PC-9 (cell line): ENCODE measurements around the gene LIPG. TPM values are rescaled to one million over a fixed set of nuclear protein-coding genes. Genes with fewer than 3 reads are reported as not detected.
"Not testable (repeated sequence)": the region's sequence is repeated elsewhere in the genome, so short reads cannot be mapped to it uniquely, and the experiment has no call there.

Experiments used
- BruUV-seq: library from RNA; stranded (reverse); fragments of 400-500 nt; replicated peaks from 2 replicates; lab custom pipeline; 2021; lab: Mats Ljungman, UMichigan
- CTCF ChIA-PET: fragments of 300-600 bp; sonication (Branson Sonifier 250); formaldehyde crosslinking; loops from one replicate; lab custom pipeline; 2022; ENCODE audit warnings: antibody characterized with exemption; lab: Charles Lee
- POLR2A ChIA-PET: fragments of 300-600 bp; sonication (Branson Sonifier 250); formaldehyde crosslinking; loops from one replicate; lab custom pipeline; 2022; ENCODE audit warnings: antibody characterized with exemption; ENCODE audit not compliant: unreplicated experiment; lab: Charles Lee
- DNase-seq, 2 experiments: peaks; one replicate each; pipeline versions ENCODE4 v3.0.0 to v3.0.0-alpha.2; 2015 to 2022; ENCODE audit warnings: mixed read lengths in 1 of 2
- H2AFZ ChIP-seq: fragments of 200-600 bp; sonication (generic); 2 replicates; pipeline ENCODE4 v1.8.1; 2017; ENCODE audit warnings: antibody characterized with exemption
- H3F3A ChIP-seq: fragments of 200-600 bp; sonication (generic); 2 replicates; pipeline ENCODE4 v1.8.1; 2017; ENCODE audit warnings: antibody characterized with exemption, mild to moderate bottlenecking, low read depth; ENCODE audit not compliant: insufficient read depth
- H3K27ac ChIP-seq: fragments of 200-600 bp; sonication (generic); 2 replicates; pipeline ENCODE4 v1.6.1; 2016; ENCODE audit warnings: mixed run types
- H3K27me3 ChIP-seq: fragments of 200-600 bp; sonication (generic); 2 replicates; pipeline ENCODE4 v1.6.1; 2016; ENCODE audit warnings: low read depth, mixed run types; ENCODE audit not compliant: insufficient read depth
- H3K36me3 ChIP-seq: fragments of 200-600 bp; sonication (generic); 2 replicates; pipeline ENCODE4 v1.6.1; 2016; ENCODE audit warnings: low read depth, mixed run types
- H3K4me1 ChIP-seq: fragments of 200-600 bp; sonication (generic); replicated peaks from 2 replicates; pipeline ENCODE4 v1.6.1; 2016; ENCODE audit warnings: mixed run types; ENCODE audit not compliant: insufficient read depth
- H3K4me2 ChIP-seq: fragments of 200-600 bp; sonication (generic); 2 replicates; pipeline ENCODE4 v1.6.1; 2017; ENCODE audit warnings: mixed run types
- H3K4me3 ChIP-seq: fragments of 200-600 bp; sonication (generic); 2 replicates; pipeline ENCODE4 v1.6.1; 2016; ENCODE audit warnings: mixed run types
- H3K79me2 ChIP-seq: fragments of 200-600 bp; sonication (generic); 2 replicates; pipeline ENCODE4 v1.6.1; 2017; ENCODE audit warnings: low read depth, mixed run types
- H3K9me2 ChIP-seq: fragments of 200-600 bp; sonication (generic); 2 replicates; pipeline ENCODE4 v1.8.1; 2017; ENCODE audit warnings: mild to moderate bottlenecking; ENCODE audit not compliant: insufficient read depth
- H3K9me3 ChIP-seq: fragments of 200-600 bp; sonication (generic); 2 replicates; pipeline ENCODE4 v1.8.1; 2016; ENCODE audit warnings: low read depth; ENCODE audit not compliant: insufficient read depth
- H4K20me1 ChIP-seq: fragments of 200-600 bp; sonication (generic); 2 replicates; pipeline ENCODE4 v1.8.1; 2017; ENCODE audit not compliant: insufficient read depth
- CTCF ChIP-seq: fragments of 200-600 bp; sonication (generic); conservative IDR thresholded peaks from 2 replicates; pipeline ENCODE4 v1.6.1; 2017; ENCODE audit warnings: mixed run types, antibody characterized with exemption, mild to moderate bottlenecking, moderate library complexity
- EZH2 ChIP-seq: fragments of 200-600 bp; sonication (generic); IDR thresholded peaks from 2 replicates; pipeline ENCODE4 v1.8.0; 2017; ENCODE audit warnings: antibody characterized with exemption, low read depth
- intact Hi-C: fragments of 100-400 bp; cut with micrococcal nuclease; formaldehyde crosslinking; loops from one replicate; pipeline ENCODE4 v1.10.0; 2022; ENCODE audit not compliant: unreplicated experiment
- total RNA-seq: library from RNA; stranded (reverse); gene quantifications from 2 replicates; pipeline ENCODE4 v1.2.3, GENCODE V29; 2021

The LIPG gene
- total RNA-seq, 1 experiment from 2014 or later, result 30.9 TPM

GRCh38 chr18:49520661-49521145 lies 41.2 kb upstream of the LIPG start:
- BruUV-seq, result no TSS peak
- H2AFZ ChIP-seq, result no peak overlapping the region
- no peaks in the 10 kb centered on the region for H3K79me2 ChIP-seq
- intact Hi-C loops, result no loop called here
- H3F3A ChIP-seq, result 0 out of 2 replicates have a peak, but pooled peaks cover 10% of the 10 kb centered on the region
- H3K27me3 ChIP-seq, result no peaks in the 10 kb centered on the region
- no peak overlapping the region for H3K27ac ChIP-seq
- no peaks in the 10 kb centered on the region for H3K9me3 ChIP-seq
- no peak for TF ChIP-seq CTCF
- TF ChIP-seq EZH2, result no peak
- 0 out of 2 replicates have a peak, but pooled peaks cover 7% of the 10 kb centered on the region for H3K4me1 ChIP-seq
- no peaks in the 10 kb centered on the region for H4K20me1 ChIP-seq
- ChIA-PET CTCF (no interaction called here), POLR2A (no interaction called here)
- H3K4me3 ChIP-seq, result no peak overlapping the region
- H3K9me2 ChIP-seq, result no peaks in the 10 kb centered on the region
- H3K4me2 ChIP-seq, result no peak overlapping the region; the same call in 1 of the 2 replicates
- DNase-seq, result no peak
- no peaks in the 10 kb centered on the region for H3K36me3 ChIP-seq

GRCh38 chr18:49521216-49521835 lies 40.5 kb upstream of the LIPG start:
- no peaks in the 10 kb centered on the region for H3K9me3 ChIP-seq
- DNase-seq, result no peak
- H3K36me3 ChIP-seq, result no peaks in the 10 kb centered on the region
- H3K27ac ChIP-seq, result no peak overlapping the region
- ChIA-PET CTCF (no interaction called here), POLR2A (no interaction called here)
- H3K4me3 ChIP-seq, result no peak overlapping the region
- H3K9me2 ChIP-seq, result no peaks in the 10 kb centered on the region
- H2AFZ ChIP-seq, result no peak overlapping the region
- TF ChIP-seq EZH2, result no peak
- no peak for TF ChIP-seq CTCF
- no peaks in the 10 kb centered on the region for H3K27me3 ChIP-seq
- no peaks in the 10 kb centered on the region for H4K20me1 ChIP-seq
- H3K4me2 ChIP-seq, result no peak overlapping the region
- H3K79me2 ChIP-seq, result no peaks in the 10 kb centered on the region
- no TSS peak for BruUV-seq
- H3K4me1 ChIP-seq, result 0 out of 2 replicates have a peak, but pooled peaks cover 7% of the 10 kb centered on the region
- intact Hi-C loops, result no loop called here
- 0 out of 2 replicates have a peak, but pooled peaks cover 10% of the 10 kb centered on the region for H3F3A ChIP-seq

- intact Hi-C loops, BruUV-seq, H3K4me2 ChIP-seq, H3K9me2 ChIP-seq, CTCF ChIA-PET, H3K9me3 ChIP-seq, H4K20me1 ChIP-seq, H3K27me3 ChIP-seq, H3F3A ChIP-seq, H3K4me3 ChIP-seq, H3K79me2 ChIP-seq, H2AFZ ChIP-seq, H3K36me3 ChIP-seq, POLR2A ChIA-PET, DNase-seq, H3K27ac ChIP-seq: not testable (repeated sequence)
- H3K4me1 ChIP-seq, result 0 out of 2 replicates have a peak, but pooled peaks cover 12% of the 10 kb centered on the region
Observed at GRCh38 chr18:49523580-49524093, 38.2 kb upstream of the LIPG start.
